IMR-90 (cell line): ENCODE results near the gene AARS1.
"Not testable (repeated sequence)": the region's sequence is repeated elsewhere in the genome, so short reads cannot be mapped to it uniquely, and the experiment has no call there.

Experiments
- POLR2A ChIP-seq: IDR thresholded peaks from 2 replicates; pipeline ENCODE4 v1.6.1; 2012; ENCODE audit warnings: mild to moderate bottlenecking, low read depth, low read length
- SMC3 ChIP-seq: fragments of 150-350 bp; IDR thresholded peaks from 2 replicates; pipeline ENCODE4 v1.6.1; 2016; ENCODE audit warnings: low read depth, mild to moderate bottlenecking, antibody characterized with exemption, low read length, moderate library complexity

- TF ChIP-seq SMC3, POLR2A: not testable (repeated sequence)
Observed at GRCh38 chr16:70287304-70287971, 1.9 kb downstream of the AARS1 start.
